GM15510 (cell line): ENCODE data around the gene HLA-DMB.

Experiments used
- POLR2A ChIP-seq: IDR thresholded peaks from 3 replicates; pipeline ENCODE4 v1.6.1; 2011; ENCODE audit warnings: borderline replicate concordance; ENCODE audit not compliant: insufficient read length; ENCODE audit errors: extremely low read depth

Gene HLA-DMB

DNA sequence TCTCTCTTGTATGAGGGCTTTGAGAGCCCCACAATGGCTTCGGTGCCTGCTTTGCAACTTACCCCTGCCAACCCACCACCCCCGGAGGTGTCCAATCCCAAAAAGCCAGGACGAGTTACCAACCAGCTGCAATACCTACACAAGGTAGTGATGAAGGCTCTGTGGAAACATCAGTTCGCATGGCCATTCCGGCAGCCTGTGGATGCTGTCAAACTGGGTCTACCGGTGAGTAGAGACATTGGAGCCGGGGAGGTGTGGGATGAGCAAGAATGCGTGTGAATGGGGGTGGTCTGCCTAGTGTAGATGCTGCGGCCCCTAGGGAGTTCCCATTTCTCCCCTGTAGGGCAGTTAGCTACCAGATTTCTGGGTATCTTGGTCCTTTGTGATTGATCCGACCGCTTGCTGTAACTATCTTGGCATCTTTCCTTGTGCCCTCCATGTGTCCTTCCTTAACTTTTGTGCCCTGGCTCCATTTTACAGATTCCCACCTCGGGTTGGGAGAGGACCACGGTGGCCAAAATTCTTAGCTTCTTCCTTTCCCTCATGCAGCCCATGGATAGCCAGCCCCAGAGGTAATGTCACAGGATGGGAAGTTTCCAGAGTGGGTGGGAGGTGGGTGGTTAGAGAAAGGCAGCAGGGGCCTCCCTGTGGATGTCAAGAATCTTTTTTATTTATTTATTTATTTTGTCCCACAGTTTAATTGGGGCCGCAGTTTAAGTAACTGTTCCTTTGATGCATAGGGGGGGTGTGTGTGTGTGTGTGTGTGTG is 33.9 kb upstream of the HLA-DMB start:
- no peak for TF ChIP-seq POLR2A

GRCh38 chr6:32974016-32974333 is 33.1 kb upstream of the HLA-DMB start:
- no peak for TF ChIP-seq POLR2A

GRCh38 chr6:32973144-32974015 is 32.6 kb upstream of the HLA-DMB start:
- no peak for TF ChIP-seq POLR2A

- TF ChIP-seq POLR2A = no peak
These were observed 31.7 kb upstream of the HLA-DMB start for GRCh38 chr6:32972353-32973143.

GRCh38 chr6:32971581-32972352 is 30.9 kb upstream of the HLA-DMB start:
- peak; percentile 100 for TF ChIP-seq POLR2A

- no peak for TF ChIP-seq POLR2A
These were observed 30.4 kb upstream of the HLA-DMB start for GRCh38 chr6:32971242-32971580.

DNA sequence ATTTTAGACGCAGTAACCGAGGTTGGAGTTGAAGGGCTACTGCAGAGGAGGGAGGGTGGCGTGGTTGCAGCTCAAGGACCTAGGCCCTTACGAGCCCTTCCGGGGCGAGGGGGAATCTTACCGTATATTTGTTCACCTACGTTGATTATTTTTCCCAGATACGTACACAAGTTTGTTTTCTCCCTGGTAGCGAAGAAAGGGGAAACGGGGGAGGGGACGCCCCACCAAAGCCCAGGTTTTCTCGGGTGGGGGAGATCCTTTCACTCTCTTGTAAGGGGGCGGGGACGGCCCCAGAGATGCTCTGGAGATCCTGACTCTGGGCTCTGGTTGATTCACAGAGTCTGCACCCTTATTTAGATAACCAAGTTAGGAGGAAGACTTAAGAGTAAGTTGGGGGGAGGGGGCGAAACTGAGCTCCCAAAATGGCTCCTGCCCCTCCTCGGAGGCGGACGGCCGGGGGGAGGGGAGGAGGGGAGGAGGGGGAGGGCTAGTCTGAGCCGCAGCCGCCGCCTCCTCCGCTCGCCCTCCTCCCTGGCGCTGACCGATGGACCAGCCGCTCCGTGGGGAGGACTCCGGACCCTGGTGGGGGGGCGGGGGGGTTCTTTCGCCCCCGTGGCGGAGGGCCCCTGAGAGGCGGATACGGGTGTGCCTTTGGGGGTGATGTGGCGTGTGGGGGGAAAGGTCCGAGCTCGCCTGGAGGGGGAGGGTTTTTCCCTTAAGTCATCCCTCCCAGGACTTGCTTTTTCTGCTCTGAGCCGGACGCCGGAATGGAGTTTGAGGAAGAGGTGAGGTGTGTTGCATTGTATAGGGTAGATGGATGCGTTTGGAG is 29.8 kb upstream of the HLA-DMB start:
- TF ChIP-seq POLR2A = peak; percentile 29

GRCh38 chr6:32969685-32970412 is 29.0 kb upstream of the HLA-DMB start:
- peak; percentile 39 for TF ChIP-seq POLR2A

DNA sequence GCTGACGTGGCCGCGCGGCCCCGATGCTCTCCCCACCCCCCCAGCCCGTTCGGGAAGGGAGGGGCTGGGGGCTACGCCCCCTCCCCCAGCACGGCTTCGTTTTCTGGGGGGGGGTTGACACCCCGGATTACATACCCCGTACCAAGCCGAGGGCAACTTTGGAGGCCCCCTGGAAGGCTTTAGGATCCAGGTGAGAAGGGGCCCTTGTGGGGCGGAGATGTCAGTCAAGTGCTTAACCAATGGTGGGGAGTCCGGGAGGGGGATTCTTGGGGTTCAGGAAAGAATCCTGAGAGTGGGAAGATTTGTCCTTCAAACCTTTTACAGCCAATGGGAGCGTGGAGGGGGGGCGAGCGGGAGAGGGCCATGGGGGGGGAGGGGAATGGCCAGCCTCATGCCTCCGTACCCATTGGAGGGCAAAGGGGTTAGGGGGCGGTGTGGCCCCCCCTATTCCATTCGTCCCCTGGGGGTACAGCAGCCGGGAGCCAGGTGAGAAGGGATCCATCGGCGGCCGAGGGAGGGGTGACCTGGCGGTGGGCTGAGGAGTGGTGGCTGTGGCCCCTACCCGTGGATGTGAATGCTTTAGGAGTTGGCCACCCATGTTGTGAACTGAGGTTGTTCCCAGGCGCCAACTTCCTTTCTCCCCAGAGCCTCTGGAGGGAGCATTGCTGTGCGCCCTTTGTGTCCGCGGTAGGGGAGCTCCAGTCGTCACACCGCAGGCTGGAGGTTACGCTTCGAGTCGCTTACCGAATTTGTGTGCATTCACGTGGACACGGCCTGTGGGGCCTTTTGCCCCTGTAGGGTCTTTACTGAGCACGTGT is 28.2 kb upstream of the HLA-DMB start:
- peak; percentile 52 for TF ChIP-seq POLR2A

DNA sequence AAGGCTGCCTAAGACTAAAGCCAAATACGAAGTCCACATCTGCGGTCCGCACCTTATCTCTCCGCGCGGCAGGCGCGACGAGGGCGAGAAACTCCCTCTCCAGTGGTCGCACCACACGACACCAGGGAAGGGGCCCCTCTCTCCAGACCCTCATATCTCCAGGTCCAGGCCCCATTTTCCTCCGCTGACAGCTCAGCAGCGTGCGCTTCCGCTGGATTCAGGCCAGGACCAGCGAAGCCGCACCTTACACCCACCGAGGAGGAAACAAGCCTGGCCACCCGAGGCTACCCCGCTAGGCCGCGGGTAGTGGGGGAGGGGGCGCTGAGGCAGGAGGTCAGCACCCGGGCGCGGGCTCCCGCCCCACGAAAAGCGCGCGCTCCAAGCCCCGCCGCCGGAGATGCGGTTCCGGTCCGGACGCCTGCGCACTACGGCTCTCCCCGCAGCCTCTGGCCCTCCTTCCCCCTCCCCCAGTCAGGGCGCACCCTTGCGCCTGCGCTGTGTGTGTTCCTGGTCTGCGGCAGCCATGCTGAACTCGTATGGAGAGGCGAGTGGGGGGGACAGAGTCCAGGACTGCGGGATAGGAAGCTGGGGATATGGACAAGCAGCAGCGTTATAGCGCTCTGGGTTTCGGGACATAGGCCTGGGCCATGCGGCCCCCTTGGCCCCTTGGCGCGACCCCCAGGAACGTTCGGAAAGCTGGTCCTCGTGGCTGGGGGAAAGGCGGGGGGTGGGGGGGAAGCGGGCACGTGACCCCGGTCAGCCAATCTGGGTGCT is 27.5 kb upstream of the HLA-DMB start, which contains the start of gene BRD2:
Gene BRD2 (plus strand): TSS at position 502 of the 774 bp plus-strand sequence. CDS start 4,305 bp downstream, outside the sequence.
- TF ChIP-seq POLR2A = peak; percentile 80
